Nephron (organoid): ENCODE data around the gene PDE1A.

ENCODE experiments used
- H3K27ac Mint-ChIP-seq, 3 experiments: 2 replicates each; pipeline ENCODE4 v1.8.0; 2020; ENCODE audit warnings: mixed read lengths in 3 of 3, mild to moderate bottlenecking in 2 of 3, moderate library complexity in 1 of 3
- H3K27me3 Mint-ChIP-seq: 2 replicates; pipeline ENCODE4 v1.8.0; 2021; ENCODE audit warnings: low read depth, mild to moderate bottlenecking, moderate library complexity, mixed read lengths
- H3K36me3 Mint-ChIP-seq: 2 replicates; pipeline ENCODE4 v1.8.0; 2020; ENCODE audit warnings: low read depth, mixed read lengths
- H3K4me1 Mint-ChIP-seq: 2 replicates; pipeline ENCODE4 v1.8.0; 2020; ENCODE audit warnings: mixed read lengths
- H3K4me3 Mint-ChIP-seq, 3 experiments: 2 replicates each; pipeline ENCODE4 v1.8.0; 2020; ENCODE audit warnings: mild to moderate bottlenecking in 3 of 3, mixed read lengths in 3 of 3, moderate library complexity in 2 of 3
- H3K9me3 Mint-ChIP-seq: 2 replicates; pipeline ENCODE4 v1.8.0; 2020; ENCODE audit warnings: mixed read lengths
- TF ChIP-seq, protein P1 (sequence below), 3 experiments: fragments of 200-600 bp; sonication (generic); IDR thresholded peaks; one replicate each; pipeline ENCODE4 v1.5.0; 2021; ENCODE audit warnings: antibody characterized with exemption in 3 of 3; ENCODE audit not compliant: unreplicated experiment in 3 of 3

The PDE1A gene

GRCh38 chr2:182447863-182448262 lies 21.0 kb upstream of the PDE1A start:
- Mint-ChIP-seq H3K36me3 (no peaks in the 10 kb centered on the region), H3K27ac (no peak overlapping the region), H3K4me1 (no peaks in the 10 kb centered on the region), H3K4me3 (no peak overlapping the region), H3K27me3 (peaks cover 3% of the 10 kb centered on the region), H3K9me3 (no peaks in the 10 kb centered on the region)
- TF ChIP-seq, protein P1, sequence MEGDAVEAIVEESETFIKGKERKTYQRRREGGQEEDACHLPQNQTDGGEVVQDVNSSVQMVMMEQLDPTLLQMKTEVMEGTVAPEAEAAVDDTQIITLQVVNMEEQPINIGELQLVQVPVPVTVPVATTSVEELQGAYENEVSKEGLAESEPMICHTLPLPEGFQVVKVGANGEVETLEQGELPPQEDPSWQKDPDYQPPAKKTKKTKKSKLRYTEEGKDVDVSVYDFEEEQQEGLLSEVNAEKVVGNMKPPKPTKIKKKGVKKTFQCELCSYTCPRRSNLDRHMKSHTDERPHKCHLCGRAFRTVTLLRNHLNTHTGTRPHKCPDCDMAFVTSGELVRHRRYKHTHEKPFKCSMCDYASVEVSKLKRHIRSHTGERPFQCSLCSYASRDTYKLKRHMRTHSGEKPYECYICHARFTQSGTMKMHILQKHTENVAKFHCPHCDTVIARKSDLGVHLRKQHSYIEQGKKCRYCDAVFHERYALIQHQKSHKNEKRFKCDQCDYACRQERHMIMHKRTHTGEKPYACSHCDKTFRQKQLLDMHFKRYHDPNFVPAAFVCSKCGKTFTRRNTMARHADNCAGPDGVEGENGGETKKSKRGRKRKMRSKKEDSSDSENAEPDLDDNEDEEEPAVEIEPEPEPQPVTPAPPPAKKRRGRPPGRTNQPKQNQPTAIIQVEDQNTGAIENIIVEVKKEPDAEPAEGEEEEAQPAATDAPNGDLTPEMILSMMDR (IDR thresholded peaks at IDR 0.05; ENCODE audit: unreplicated experiment in 3 of 3): no peak

- Mint-ChIP-seq H3K36me3 (no peaks in the 10 kb centered on the region), H3K27me3 (peaks cover 3% of the 10 kb centered on the region), H3K4me3 (no peak overlapping the region), H3K9me3 (no peaks in the 10 kb centered on the region), H3K27ac (no peak overlapping the region), H3K4me1 (no peaks in the 10 kb centered on the region)
- TF ChIP-seq, protein P1 (IDR thresholded peaks at IDR 0.05; ENCODE audit: unreplicated experiment in 3 of 3): no peak
These were observed 20.3 kb upstream of the PDE1A start for GRCh38 chr2:182447163-182447562.

GRCh38 chr2:182446087-182446486 lies 19.3 kb upstream of the PDE1A start:
- no peak overlapping the region for H3K4me3 Mint-ChIP-seq
- no peaks in the 10 kb centered on the region for H3K9me3 Mint-ChIP-seq
- H3K27me3 Mint-ChIP-seq: peaks cover 3% of the 10 kb centered on the region
- no peaks in the 10 kb centered on the region for H3K36me3 Mint-ChIP-seq
- no peak overlapping the region for H3K27ac Mint-ChIP-seq
- TF ChIP-seq, protein P1 (IDR thresholded peaks at IDR 0.05; ENCODE audit: unreplicated experiment in 3 of 3): no peak
- H3K4me1 Mint-ChIP-seq: no peaks in the 10 kb centered on the region

DNA sequence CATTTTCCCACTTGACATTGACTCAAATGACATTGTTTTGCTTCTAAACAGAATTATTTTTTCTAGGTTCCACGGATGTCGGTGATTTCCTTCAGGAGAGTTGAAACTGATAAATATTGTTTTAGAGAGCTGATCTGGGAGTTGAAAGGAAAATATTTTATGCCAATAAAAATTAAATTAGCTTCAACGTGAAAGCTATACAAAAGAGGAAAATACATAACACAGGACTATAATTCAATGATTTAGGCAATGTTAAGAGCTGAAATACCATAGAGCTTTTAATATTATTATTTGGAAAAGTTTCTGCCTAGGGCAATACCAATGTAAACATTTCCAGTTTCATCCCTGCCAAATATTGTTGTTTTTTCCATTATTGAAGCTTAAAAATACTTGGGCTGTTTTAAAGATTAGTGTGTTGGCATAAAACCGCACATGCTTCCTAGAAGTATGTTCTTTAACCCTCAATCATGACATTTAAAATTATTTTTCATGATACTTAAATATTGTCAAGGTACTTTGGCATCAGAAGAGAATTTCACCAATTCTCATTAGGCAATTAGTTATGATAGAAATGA lies 18.6 kb upstream of the PDE1A start:
- H3K36me3 Mint-ChIP-seq: no peaks in the 10 kb centered on the region
- TF ChIP-seq, protein P1 (IDR thresholded peaks at IDR 0.05; ENCODE audit: unreplicated experiment in 3 of 3): no peak
- no peak overlapping the region for H3K4me3 Mint-ChIP-seq
- H3K9me3 Mint-ChIP-seq: no peaks in the 10 kb centered on the region
- peaks cover 3% of the 10 kb centered on the region for H3K27me3 Mint-ChIP-seq
- no peaks in the 10 kb centered on the region for H3K4me1 Mint-ChIP-seq
- H3K27ac Mint-ChIP-seq: no peak overlapping the region

DNA sequence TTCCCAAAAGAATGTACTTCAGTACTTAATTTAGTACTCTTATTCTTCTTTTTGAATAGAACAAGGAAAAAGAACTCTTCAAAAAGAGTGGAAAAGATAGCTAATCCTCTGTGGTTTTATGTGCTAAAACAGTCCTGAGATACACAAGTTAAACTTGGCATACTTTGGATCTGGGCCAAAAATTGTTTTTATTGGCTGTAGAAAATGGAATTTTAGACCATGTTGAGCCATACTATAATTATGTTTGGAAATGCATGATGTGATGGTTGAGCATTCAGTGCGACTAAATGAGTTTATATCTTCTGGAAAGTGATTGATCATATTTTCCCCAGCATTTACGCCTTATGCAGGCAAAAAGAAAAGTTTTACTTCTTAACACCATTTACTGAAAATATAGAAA lies 18.0 kb upstream of the PDE1A start:
- Mint-ChIP-seq H3K36me3 (no peaks in the 10 kb centered on the region), H3K4me3 (no peak overlapping the region), H3K9me3 (no peaks in the 10 kb centered on the region), H3K4me1 (no peaks in the 10 kb centered on the region), H3K27me3 (peaks cover 3% of the 10 kb centered on the region), H3K27ac (no peak overlapping the region)
- TF ChIP-seq, protein P1 (IDR thresholded peaks at IDR 0.05; ENCODE audit: unreplicated experiment in 3 of 3): no peak

DNA sequence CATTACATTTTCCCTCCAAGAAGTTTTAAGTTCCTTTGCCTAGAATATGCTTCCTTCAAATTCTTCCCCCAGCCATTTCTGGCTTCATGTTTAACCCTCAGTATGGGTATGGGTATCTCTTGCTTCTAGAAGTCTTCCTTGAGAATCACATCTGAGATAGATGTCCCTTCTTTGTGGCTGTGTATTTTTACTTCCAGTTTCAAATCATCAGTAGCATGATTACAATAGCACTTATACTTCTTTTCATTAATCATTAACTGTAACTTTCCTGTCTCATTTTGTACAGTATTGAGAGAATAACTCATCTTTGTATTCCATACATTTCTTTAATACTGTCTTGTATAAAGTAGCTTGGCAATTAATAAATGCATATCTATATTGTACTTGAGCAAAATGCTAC lies 17.3 kb upstream of the PDE1A start:
- Mint-ChIP-seq H3K4me1 (no peaks in the 10 kb centered on the region), H3K9me3 (no peaks in the 10 kb centered on the region), H3K27me3 (peaks cover 3% of the 10 kb centered on the region), H3K27ac (no peak overlapping the region), H3K4me3 (no peak overlapping the region), H3K36me3 (no peaks in the 10 kb centered on the region)
- TF ChIP-seq, protein P1 (IDR thresholded peaks at IDR 0.05; ENCODE audit: unreplicated experiment in 3 of 3): no peak
